Activated T-cell treated with anti-CD3 and anti-CD28 coated beads, Interleukin-2, amount 50 U/mL, for 4 hours (primary cell): Measurements from ENCODE around the gene KRTAP10-7. TPM values are rescaled to one million over a fixed set of nuclear protein-coding genes. Genes with fewer than 3 reads are reported as not detected.
"Not testable (repeated sequence)": the region's sequence is repeated elsewhere in the genome, so short reads cannot be mapped to it uniquely, and the experiment has no call there.

ENCODE experiments used
- ATAC-seq, 2 donors: fragments of 200-7000 bp; cut with Tn5 transposase; one replicate each; pipeline ENCODE4 v1.10.0; 2021
- DNase-seq: peaks from one replicate; pipeline ENCODE4 v3.0.0-alpha.2; 2020
- H3K27me3 Mint-ChIP-seq: one replicate; pipeline ENCODE4 v1.8.0; 2021; ENCODE audit warnings: low read depth, mixed read lengths
- H3K36me3 Mint-ChIP-seq: one replicate; pipeline ENCODE4 v1.8.0; 2022; ENCODE audit warnings: mixed read lengths; ENCODE audit not compliant: insufficient read depth
- H3K4me1 Mint-ChIP-seq: one replicate; pipeline ENCODE4 v1.8.0; 2021; ENCODE audit warnings: low read depth, mixed read lengths
- H3K4me3 Mint-ChIP-seq: one replicate; pipeline ENCODE4 v1.8.0; 2021; ENCODE audit warnings: mild to moderate bottlenecking, moderate library complexity, mixed read lengths
- H3K9me3 Mint-ChIP-seq: one replicate; pipeline ENCODE4 v1.8.0; 2021; ENCODE audit warnings: mixed read lengths
- total RNA-seq, 3 donors: library from RNA; stranded (reverse); gene quantifications; one replicate each; pipeline ENCODE4 v1.2.1, GENCODE V29; 2021

The KRTAP10-7 gene
- total RNA-seq, 3 donors from 2014 or later = not detected

GRCh38 chr21:44567481-44568171, 32.8 kb upstream of the KRTAP10-7 start:
- Mint-ChIP-seq H3K27me3 (peaks cover 3% of the 10 kb centered on the region), H3K9me3 (peaks cover 13% of the 10 kb centered on the region), H3K4me3 (no peak overlapping the region), H3K4me1 (peaks cover 13% of the 10 kb centered on the region), H3K36me3 (no peaks in the 10 kb centered on the region)
- DNase-seq = no peak
- no peak for ATAC-seq

DNA sequence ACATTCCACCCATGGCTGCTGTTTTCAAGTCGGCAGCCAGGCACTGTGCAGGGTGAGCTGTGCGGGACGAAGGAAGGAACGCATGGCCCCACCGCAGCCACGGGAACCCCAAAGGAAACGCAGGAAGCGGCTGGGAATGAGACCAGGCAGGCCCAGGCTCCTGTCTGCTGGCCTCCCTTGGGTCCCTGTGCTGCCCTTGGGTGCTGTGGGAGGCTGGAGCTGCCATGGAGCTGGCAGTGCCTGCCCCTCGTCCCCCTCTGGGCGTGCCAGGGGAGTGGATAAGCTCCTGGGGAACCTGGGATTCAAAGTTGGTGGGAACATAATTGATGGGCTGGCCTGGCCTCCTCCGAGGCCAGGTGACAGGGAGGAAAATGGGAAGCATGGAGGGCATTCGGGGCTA, 32.1 kb upstream of the KRTAP10-7 start:
- H3K4me1 Mint-ChIP-seq = peaks cover 13% of the 10 kb centered on the region
- DNase-seq = no peak
- H3K4me3 Mint-ChIP-seq = no peak overlapping the region
- no peak for ATAC-seq
- H3K9me3 Mint-ChIP-seq = peaks cover 6% of the 10 kb centered on the region
- peaks cover 6% of the 10 kb centered on the region for H3K27me3 Mint-ChIP-seq
- H3K36me3 Mint-ChIP-seq = no peaks in the 10 kb centered on the region

DNA sequence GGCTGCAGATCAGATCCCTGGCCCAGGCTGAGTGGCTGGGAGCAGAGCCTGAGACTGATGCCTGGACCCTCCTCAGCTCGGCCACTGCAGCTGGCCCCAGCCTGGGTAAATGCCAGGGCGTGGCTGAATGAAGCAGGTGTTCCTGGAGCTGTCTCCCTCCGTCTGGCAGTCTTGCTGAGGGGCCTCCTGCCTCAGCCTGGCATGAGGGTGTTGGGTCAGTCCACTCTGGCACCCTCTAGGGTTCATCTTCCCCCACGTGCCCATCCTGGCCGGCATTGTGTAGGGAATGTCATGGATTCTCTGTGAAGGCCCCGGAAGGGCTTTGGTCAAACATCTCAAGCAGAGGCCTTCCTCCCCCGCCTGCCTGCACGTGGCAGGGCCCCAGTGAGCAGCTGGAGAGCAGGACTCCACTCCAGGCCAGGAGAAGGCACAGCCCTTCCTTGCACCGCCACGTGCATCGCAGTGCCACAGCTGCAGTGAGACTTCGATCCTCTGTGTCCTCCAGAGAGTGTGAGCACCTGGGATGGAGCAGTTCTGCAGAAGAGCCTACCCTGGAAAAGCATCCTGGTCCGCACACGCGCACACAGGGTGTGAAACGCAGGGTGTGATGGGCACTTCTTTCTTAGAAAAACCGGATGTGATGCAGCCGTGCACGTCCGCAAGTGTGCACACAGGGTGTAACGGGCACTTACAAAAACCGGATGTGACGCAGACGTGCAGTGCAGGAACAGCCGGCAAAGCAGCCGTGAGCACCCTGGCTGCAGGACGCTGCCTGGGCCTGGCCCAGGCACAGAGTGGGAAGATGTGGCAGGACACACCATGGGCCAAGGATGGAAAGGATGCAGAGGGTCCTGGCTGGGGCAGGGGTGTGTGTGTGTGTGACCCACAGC, 31.5 kb upstream of the KRTAP10-7 start:
- ATAC-seq (no peak), DNase-seq (no peak)
- H3K27me3 Mint-ChIP-seq = peaks cover 6% of the 10 kb centered on the region
- peaks cover 13% of the 10 kb centered on the region for H3K4me1 Mint-ChIP-seq
- H3K4me3 Mint-ChIP-seq = no peak overlapping the region
- peaks cover 4% of the 10 kb centered on the region for H3K9me3 Mint-ChIP-seq
- H3K36me3 Mint-ChIP-seq = no peaks in the 10 kb centered on the region

DNA sequence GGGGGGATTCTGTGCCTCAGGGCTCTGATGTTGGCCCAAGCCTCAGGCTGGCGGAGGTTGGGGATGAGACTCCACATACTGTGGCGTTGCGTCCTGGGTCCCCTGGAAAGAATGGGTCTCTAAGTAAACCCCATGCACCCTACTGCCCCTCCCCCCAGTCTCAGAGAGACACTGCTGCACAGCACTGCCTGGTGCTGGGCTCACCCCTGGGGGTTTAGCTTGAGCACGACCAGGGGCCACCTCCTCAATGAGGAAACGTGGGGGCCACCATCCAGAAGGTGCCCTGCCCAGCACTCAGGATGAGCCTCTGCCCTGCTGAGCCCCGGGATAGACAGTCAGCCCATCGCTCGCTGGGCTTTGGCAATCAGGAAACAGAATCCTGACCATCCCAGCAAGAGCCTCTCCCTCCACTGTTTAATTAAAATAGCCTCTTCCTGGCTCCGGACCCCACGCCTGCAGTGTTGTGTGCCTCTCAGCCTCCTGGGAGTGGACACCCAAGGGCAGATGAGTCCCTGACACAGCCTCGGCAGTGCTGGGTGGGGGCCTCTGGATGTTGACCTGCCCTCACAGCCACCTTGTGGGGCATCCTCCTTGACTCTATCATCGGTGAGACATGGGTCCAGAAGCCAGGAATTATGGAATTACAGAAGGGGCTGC, 30.4 kb upstream of the KRTAP10-7 start:
- no peak for ATAC-seq
- Mint-ChIP-seq H3K36me3 (no peaks in the 10 kb centered on the region), H3K9me3 (peaks cover 4% of the 10 kb centered on the region), H3K27me3 (peaks cover 9% of the 10 kb centered on the region), H3K4me3 (no peak overlapping the region), H3K4me1 (peaks cover 9% of the 10 kb centered on the region)
- no peak for DNase-seq

DNA sequence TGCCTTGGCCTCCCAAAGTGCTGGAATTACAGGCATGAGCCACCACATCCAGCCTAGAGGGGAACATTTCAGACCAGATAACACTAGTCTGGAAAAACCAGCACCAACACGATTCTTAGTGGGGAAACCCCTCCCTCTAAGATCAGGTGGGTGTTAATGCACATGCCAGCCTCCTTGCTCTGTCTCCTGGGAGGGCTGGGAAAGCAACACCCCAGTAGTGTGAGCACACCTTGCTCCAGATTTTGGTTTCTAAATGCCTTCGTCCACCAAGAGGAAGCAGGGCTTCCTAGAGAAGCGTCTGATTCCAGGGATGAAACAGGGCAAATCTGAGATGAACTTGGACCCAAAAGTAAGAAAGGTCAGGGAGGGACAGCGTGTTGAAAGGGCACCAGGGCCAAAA, 29.1 kb upstream of the KRTAP10-7 start:
- DNase-seq = no peak
- Mint-ChIP-seq H3K4me1 (peaks cover 4% of the 10 kb centered on the region), H3K9me3 (peaks cover 4% of the 10 kb centered on the region), H3K36me3 (no peaks in the 10 kb centered on the region), H3K4me3 (no peak overlapping the region), H3K27me3 (peaks cover 9% of the 10 kb centered on the region)
- no peak for ATAC-seq

DNA sequence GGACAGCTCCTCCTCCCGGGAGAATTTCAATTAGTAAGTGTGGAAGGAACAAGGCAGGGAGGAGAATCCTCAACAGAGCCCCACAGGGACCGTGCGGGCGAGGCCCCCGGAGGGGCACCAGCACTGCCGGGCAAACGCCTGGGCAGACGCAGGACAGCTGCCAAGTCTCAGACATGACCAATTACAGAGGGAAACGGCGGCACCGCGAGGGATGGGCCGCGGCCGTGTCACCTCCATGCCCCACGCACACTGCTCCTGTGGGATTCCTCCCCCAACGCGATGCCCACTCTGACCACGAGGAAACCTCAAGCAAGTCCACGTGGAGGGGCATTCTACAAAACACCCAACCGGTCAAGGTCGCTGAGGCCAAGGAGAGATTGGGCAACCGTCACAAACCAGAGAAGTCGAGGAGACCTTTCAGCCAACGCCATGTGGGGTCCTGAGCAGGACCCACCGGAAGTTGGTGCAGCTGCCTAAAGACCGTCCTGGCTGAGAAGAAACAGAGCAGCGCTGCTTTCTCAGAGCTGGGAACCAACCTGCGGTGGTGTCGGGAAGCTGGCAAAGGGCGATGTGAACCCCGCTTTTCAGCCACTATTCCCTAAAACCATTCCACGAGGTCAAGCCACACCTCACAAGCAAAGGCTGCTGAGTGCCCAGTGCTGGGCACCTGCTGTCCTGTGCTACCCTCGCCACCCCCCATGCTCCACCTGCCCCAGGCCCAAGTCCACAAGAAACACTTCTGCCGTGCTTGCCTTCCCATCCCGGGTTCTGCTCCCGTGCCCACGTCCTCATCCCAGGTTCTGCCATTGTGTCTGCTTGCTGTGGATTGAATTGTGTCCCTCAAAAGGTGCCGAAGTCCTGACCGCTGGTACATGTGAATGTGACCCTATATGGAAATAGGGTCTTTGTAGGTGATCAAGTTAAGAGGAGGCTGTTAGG, 28.3 kb upstream of the KRTAP10-7 start:
- Mint-ChIP-seq H3K4me1 (peaks cover 4% of the 10 kb centered on the region), H3K36me3 (no peaks in the 10 kb centered on the region), H3K4me3 (no peak overlapping the region), H3K27me3 (peaks cover 9% of the 10 kb centered on the region), H3K9me3 (peaks cover 5% of the 10 kb centered on the region)
- ATAC-seq (no peak), DNase-seq (no peak)

DNA sequence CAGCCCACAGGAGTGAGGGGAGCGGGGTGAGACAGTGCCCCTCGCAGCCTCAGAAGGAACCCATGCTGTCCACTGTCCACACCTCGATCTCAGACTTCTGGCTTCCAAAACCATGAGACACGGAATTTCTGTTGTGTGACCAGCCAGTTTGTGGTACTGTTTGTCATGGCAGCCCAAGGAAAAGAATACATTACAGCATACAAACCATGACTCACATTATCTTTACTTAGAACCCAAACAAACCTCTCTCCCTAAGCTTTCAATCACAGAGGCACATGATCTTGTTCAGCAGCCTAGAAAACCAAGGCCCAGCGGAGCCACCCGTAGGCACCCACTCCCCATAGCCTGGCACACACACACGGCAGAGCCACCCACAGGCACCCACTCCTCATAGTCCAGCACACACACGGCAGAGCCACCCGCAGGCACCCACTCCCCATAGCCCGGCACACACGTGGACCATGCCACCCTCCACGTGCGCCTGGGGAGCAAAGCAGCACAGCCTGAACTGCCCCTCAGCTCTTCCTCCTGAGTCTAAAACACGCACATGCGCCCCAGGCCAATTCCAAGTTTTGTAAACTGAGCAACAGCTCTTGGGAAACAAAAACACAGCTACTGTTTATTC, 27.3 kb upstream of the KRTAP10-7 start:
- ATAC-seq (no peak), DNase-seq (no peak)
- H3K27me3 Mint-ChIP-seq = peaks cover 9% of the 10 kb centered on the region
- H3K4me3 Mint-ChIP-seq = no peak overlapping the region
- peaks cover 11% of the 10 kb centered on the region for H3K9me3 Mint-ChIP-seq
- peaks cover 2% of the 10 kb centered on the region for H3K36me3 Mint-ChIP-seq
- peaks cover 4% of the 10 kb centered on the region for H3K4me1 Mint-ChIP-seq

DNA sequence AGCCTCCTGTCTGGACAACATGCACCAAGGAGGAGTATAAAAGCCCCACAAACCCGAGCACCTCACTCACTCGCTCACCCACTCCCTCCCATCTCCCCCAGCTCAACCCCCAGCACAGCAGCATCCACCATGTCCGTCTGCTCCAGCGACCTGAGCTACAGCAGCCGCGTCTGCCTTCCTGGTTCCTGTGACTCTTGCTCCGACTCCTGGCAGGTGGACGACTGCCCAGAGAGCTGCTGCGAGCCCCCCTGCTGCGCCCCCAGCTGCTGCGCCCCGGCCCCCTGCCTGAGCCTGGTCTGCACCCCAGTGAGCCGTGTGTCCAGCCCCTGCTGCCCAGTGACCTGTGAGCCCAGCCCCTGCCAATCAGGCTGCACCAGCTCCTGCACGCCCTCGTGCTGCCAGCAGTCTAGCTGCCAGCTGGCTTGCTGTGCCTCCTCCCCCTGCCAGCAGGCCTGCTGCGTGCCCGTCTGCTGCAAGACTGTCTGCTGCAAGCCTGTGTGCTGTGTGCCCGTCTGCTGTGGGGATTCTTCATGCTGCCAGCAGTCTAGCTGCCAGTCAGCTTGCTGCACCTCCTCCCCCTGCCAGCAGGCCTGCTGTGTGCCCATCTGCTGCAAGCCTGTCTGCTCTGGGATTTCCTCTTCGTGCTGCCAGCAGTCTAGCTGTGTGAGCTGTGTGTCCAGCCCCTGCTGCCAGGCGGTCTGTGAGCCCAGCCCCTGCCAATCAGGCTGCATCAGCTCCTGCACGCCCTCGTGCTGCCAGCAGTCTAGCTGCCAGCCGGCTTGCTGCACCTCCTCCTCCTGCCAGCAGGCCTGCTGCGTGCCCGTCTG, 26.6 kb upstream of the KRTAP10-7 start, which contains the start of gene KRTAP10-4:
Gene KRTAP10-4, plus strand, starts transcription at position 100 of the 827 bp plus-strand sequence. Its CDS starts 30 bp downstream, at position 130.
- H3K9me3 Mint-ChIP-seq = peaks cover 12% of the 10 kb centered on the region
- not testable (repeated sequence) for H3K36me3 Mint-ChIP-seq, H3K4me3 Mint-ChIP-seq, H3K4me1 Mint-ChIP-seq, DNase-seq, H3K27me3 Mint-ChIP-seq, ATAC-seq

DNA sequence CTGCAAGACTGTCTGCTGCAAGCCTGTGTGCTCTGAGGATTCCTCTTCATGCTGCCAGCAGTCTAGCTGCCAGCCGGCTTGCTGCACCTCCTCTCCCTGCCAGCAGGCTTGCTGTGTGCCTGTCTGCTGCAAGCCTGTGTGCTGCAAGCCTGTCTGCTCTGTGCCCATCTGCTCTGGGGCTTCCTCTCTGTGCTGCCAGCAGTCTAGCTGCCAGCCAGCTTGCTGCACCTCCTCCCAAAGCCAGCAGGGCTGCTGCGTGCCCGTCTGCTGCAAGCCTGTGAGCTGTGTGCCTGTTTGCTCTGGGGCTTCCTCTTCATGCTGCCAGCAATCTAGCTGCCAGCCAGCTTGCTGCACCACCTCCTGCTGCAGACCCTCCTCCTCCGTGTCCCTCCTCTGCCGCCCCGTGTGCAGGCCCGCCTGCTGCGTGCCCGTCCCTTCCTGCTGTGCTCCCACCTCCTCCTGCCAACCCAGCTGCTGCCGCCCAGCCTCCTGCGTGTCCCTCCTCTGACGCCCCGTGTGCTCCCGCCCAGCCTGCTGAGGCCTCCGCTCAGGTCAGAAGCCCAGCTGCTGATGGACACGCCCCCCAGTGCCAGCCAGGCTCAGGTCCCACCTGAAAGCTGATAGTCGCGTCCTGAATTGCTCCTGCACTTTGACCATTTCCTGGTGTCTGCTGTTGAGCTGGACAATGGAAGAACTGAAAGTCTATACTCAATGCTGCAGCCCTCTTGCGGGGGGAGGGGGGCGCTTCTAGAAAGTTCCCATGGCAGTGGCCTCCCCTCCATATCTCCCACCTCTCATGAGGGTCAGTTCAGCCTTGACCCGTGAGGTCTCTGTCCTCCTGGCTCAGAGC, 25.7 kb upstream of the KRTAP10-7 start:
- no peak for DNase-seq
- Mint-ChIP-seq H3K36me3 (peaks cover 2% of the 10 kb centered on the region), H3K4me1 (peaks cover 4% of the 10 kb centered on the region), H3K9me3 (peaks cover 12% of the 10 kb centered on the region), H3K4me3 (no peak overlapping the region), H3K27me3 (peaks cover 10% of the 10 kb centered on the region)
- ATAC-seq = no peak

- Mint-ChIP-seq H3K27me3 (peaks cover 10% of the 10 kb centered on the region), H3K4me3 (no peak overlapping the region), H3K9me3 (peaks cover 12% of the 10 kb centered on the region), H3K4me1 (peaks cover 4% of the 10 kb centered on the region), H3K36me3 (peaks cover 2% of the 10 kb centered on the region)
- ATAC-seq = no peak
- DNase-seq = no peak
Observed at GRCh38 chr21:44575307-44576024, 24.9 kb upstream of the KRTAP10-7 start.

- no peak for DNase-seq
- no peak for ATAC-seq
- H3K36me3 Mint-ChIP-seq = peaks cover 2% of the 10 kb centered on the region
- H3K9me3 Mint-ChIP-seq = peaks cover 14% of the 10 kb centered on the region
- H3K4me3 Mint-ChIP-seq = no peak overlapping the region
- peaks cover 4% of the 10 kb centered on the region for H3K4me1 Mint-ChIP-seq
- H3K27me3 Mint-ChIP-seq = peaks cover 10% of the 10 kb centered on the region
Observed at GRCh38 chr21:44576025-44576420, 24.4 kb upstream of the KRTAP10-7 start.
